RPMI7951 (cell line): ENCODE data around the gene NLRP10. TPM values are rescaled to one million over a fixed set of nuclear protein-coding genes. Genes with fewer than 3 reads are reported as not detected.

Source experiments
- total RNA-seq: library from RNA; depleted of rRNA; stranded (reverse); fragments of >200 nt; shearing (Covaris generic); gene quantifications from 2 replicates; pipeline ENCODE4 v1.2.3, GENCODE V29; 2014; rRNA removed

NLRP10 gene
- total RNA-seq, 1 experiment from 2014 or later, result not detected

Other genes with a start within 250 kb of the NLRP10 start
- gene OR5P2, start 168.5 kb downstream of the NLRP10 start, total RNA-seq, result not detected in 2 replicates
- not detected in 2 replicates for gene OR5P3, start 134.6 kb downstream of the NLRP10 start, total RNA-seq
- not detected in 2 replicates for gene OR10A6, start 34.2 kb downstream of the NLRP10 start, total RNA-seq
- not detected in 2 replicates for gene OR10A3, start 23.7 kb downstream of the NLRP10 start, total RNA-seq
- 207 and 216 TPM in 2 replicates for gene EIF3F, start 21.9 kb upstream of the NLRP10 start, total RNA-seq
- under 0.01 and 0.10 TPM in 2 replicates for gene TUB, start 115.8 kb upstream of the NLRP10 start, total RNA-seq
- gene RIC3, start 203.6 kb upstream of the NLRP10 start, total RNA-seq, result not detected in 2 replicates